Measurements from ENCODE around the gene DLG2.

DNA sequence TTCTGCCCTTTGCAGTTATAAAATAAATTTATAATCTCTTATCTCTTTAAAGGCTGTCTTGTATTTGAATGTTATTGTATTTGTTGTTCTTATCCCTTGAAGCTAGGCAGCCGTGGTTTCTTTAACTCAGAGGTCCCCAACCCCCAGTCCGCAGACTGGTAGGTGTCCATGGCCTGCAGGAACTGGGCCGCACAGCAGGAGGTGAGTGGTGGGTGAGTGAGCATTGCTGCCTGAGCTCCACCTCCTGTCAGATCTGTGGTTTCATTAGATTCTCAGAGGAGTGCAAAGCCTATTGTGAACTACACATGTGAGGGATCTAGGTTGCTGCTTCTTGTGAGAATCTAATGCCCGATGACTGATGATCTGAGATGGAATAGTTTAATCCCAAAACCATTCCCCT lies 1961.0 kb downstream of the DLG2 start:
- TF ChIP-seq, protein P1, sequence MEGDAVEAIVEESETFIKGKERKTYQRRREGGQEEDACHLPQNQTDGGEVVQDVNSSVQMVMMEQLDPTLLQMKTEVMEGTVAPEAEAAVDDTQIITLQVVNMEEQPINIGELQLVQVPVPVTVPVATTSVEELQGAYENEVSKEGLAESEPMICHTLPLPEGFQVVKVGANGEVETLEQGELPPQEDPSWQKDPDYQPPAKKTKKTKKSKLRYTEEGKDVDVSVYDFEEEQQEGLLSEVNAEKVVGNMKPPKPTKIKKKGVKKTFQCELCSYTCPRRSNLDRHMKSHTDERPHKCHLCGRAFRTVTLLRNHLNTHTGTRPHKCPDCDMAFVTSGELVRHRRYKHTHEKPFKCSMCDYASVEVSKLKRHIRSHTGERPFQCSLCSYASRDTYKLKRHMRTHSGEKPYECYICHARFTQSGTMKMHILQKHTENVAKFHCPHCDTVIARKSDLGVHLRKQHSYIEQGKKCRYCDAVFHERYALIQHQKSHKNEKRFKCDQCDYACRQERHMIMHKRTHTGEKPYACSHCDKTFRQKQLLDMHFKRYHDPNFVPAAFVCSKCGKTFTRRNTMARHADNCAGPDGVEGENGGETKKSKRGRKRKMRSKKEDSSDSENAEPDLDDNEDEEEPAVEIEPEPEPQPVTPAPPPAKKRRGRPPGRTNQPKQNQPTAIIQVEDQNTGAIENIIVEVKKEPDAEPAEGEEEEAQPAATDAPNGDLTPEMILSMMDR (IDR thresholded peaks at IDR 0.05; ENCODE audit: low read length) = no peak
- TF ChIP-seq EZH2 (optimal IDR thresholded peaks at IDR 0.05; ENCODE audit: low read depth, low read length) (no peak), EZH2phosphoT487 (IDR thresholded peaks at IDR 0.05; ENCODE audit: low read length) (no peak)

Measured in MM.1S (cell line).